GM18519 (cell line): ENCODE data around the gene ARL15.

Experiments
- ATAC-seq: cut with Tn5 transposase; IDR thresholded peaks from one replicate; pipeline ENCODE4 v1.9.1; 2021; ENCODE audit warnings: mild to moderate bottlenecking, moderate library complexity; ENCODE audit not compliant: unreplicated experiment, low FRiP score

ARL15 gene

GRCh38 chr5:54214722-54215121, 95.7 kb downstream of the ARL15 start:
- ATAC-seq, result no peak

- no peak for ATAC-seq
Measured at GRCh38 chr5:54212331-54212730, 98.0 kb downstream of the ARL15 start.

GRCh38 chr5:54211912-54212311, 98.5 kb downstream of the ARL15 start:
- no peak for ATAC-seq

- no peak for ATAC-seq
Measured at GRCh38 chr5:54207566-54207965, 102.8 kb downstream of the ARL15 start.

GRCh38 chr5:54206580-54207229, 103.7 kb downstream of the ARL15 start:
- ATAC-seq, result no peak

- no peak for ATAC-seq
Measured at GRCh38 chr5:54205918-54206317, 104.5 kb downstream of the ARL15 start.

GRCh38 chr5:54205453-54205852, 104.9 kb downstream of the ARL15 start:
- no peak for ATAC-seq

GRCh38 chr5:54197018-54197417, 113.4 kb downstream of the ARL15 start:
- no peak for ATAC-seq

- ATAC-seq, result no peak
Measured at GRCh38 chr5:54195701-54196100, 114.7 kb downstream of the ARL15 start.

GRCh38 chr5:54194318-54194717, 116.1 kb downstream of the ARL15 start:
- ATAC-seq, result no peak

GRCh38 chr5:54187694-54188093, 122.7 kb downstream of the ARL15 start:
- ATAC-seq, result no peak

GRCh38 chr5:54186912-54187445, 123.4 kb downstream of the ARL15 start:
- ATAC-seq, result no peak

- no peak for ATAC-seq
Measured at GRCh38 chr5:54186108-54186507, 124.3 kb downstream of the ARL15 start.

- no peak for ATAC-seq
Measured at GRCh38 chr5:54184806-54185205, 125.6 kb downstream of the ARL15 start.

- ATAC-seq, result no peak
Measured at GRCh38 chr5:54180630-54181031, 129.7 kb downstream of the ARL15 start.

- ATAC-seq, result no peak
Measured at GRCh38 chr5:54178991-54179390, 131.4 kb downstream of the ARL15 start.

GRCh38 chr5:54178207-54178606, 132.2 kb downstream of the ARL15 start:
- ATAC-seq, result no peak

- no peak for ATAC-seq
Measured at GRCh38 chr5:54177058-54177457, 133.3 kb downstream of the ARL15 start.

GRCh38 chr5:54176066-54176830, 134.1 kb downstream of the ARL15 start:
- no peak for ATAC-seq

- no peak for ATAC-seq
Measured at GRCh38 chr5:54173251-54173650, 137.1 kb downstream of the ARL15 start.

- peak; percentile 60 for ATAC-seq
Measured at GRCh38 chr5:54171645-54172384, 138.6 kb downstream of the ARL15 start.
